RWPE2 (cell line): ENCODE measurements around the gene CNBP.

Experiments used
- ATAC-seq: fragments of 200-7000 bp; cut with Tn5 transposase; 3 replicates; pipeline ENCODE4 v1.9.1; 2021; ENCODE audit warnings: low read depth
- DNase-seq: peaks from one replicate; pipeline ENCODE4 v3.0.0-alpha.2; 2020; ENCODE audit warnings: low spot score
- H3K27ac ChIP-seq: fragments of 450-650 bp; 2 replicates; pipeline ENCODE4 v1.5.1; 2017; ENCODE audit warnings: mild to moderate bottlenecking; ENCODE audit not compliant: poor library complexity, severe bottlenecking
- H3K27me3 ChIP-seq: fragments of 250-450 bp; sonication (Bioruptor Pico); 2 replicates; pipeline ENCODE4 v1.5.1; 2021; ENCODE audit warnings: mild to moderate bottlenecking, moderate library complexity; ENCODE audit not compliant: insufficient read depth, poor library complexity, severe bottlenecking
- H3K36me3 ChIP-seq: fragments of 250-450 bp; sonication (Bioruptor Pico); 2 replicates; pipeline ENCODE4 v1.5.1; 2020; ENCODE audit warnings: low read depth, mild to moderate bottlenecking, moderate library complexity
- H3K4me1 ChIP-seq: fragments of 250-450 bp; sonication (Bioruptor Pico); 2 replicates; pipeline ENCODE4 v1.5.1; 2021; ENCODE audit warnings: mild to moderate bottlenecking, moderate library complexity; ENCODE audit not compliant: insufficient read depth, poor library complexity, severe bottlenecking
- H3K4me3 ChIP-seq: fragments of 250-450 bp; sonication (Bioruptor Pico); 2 replicates; pipeline ENCODE4 v1.5.1; 2021; ENCODE audit warnings: mild to moderate bottlenecking, moderate library complexity; ENCODE audit not compliant: severe bottlenecking
- H3K9me3 ChIP-seq: fragments of 250-450 bp; sonication (Bioruptor Pico); 2 replicates; pipeline ENCODE4 v1.5.1; 2021; ENCODE audit warnings: mild to moderate bottlenecking, moderate library complexity; ENCODE audit not compliant: severe bottlenecking
- CTCF ChIP-seq: fragments of 450-650 bp; IDR thresholded peaks from one replicate; pipeline ENCODE4 v1.5.1; 2017; ENCODE audit warnings: mild to moderate bottlenecking, moderate library complexity; ENCODE audit not compliant: poor library complexity, severe bottlenecking

The CNBP gene

GRCh38 chr3:129119365-129120100 lies 64.2 kb downstream of the CNBP start:
- Histone ChIP-seq H3K27ac (peak overlapping the region; percentile 73), H3K4me1 (peaks cover 9% of the 10 kb centered on the region), H3K9me3 (no peaks in the 10 kb centered on the region), H3K27me3 (no peaks in the 10 kb centered on the region), H3K36me3 (peaks cover 28% of the 10 kb centered on the region), H3K4me3 (peak overlapping the region; percentile 75)
- DNase-seq (no peak), ATAC-seq (no peak)
- no peak for TF ChIP-seq CTCF

- Histone ChIP-seq H3K9me3 (no peaks in the 10 kb centered on the region), H3K36me3 (peaks cover 32% of the 10 kb centered on the region), H3K4me3 (no peak overlapping the region), H3K27ac (no peak overlapping the region), H3K27me3 (no peaks in the 10 kb centered on the region), H3K4me1 (peaks cover 9% of the 10 kb centered on the region)
- ATAC-seq (no peak), DNase-seq (no peak)
- no peak for TF ChIP-seq CTCF
Measured at GRCh38 chr3:129118745-129119144, 65.0 kb downstream of the CNBP start.
